ENCODE results near the gene TMEM218.

GRCh38 chr11:125071435-125071834 lies 40.0 kb downstream of the TMEM218 start:
- TF ChIP-seq, protein P1, sequence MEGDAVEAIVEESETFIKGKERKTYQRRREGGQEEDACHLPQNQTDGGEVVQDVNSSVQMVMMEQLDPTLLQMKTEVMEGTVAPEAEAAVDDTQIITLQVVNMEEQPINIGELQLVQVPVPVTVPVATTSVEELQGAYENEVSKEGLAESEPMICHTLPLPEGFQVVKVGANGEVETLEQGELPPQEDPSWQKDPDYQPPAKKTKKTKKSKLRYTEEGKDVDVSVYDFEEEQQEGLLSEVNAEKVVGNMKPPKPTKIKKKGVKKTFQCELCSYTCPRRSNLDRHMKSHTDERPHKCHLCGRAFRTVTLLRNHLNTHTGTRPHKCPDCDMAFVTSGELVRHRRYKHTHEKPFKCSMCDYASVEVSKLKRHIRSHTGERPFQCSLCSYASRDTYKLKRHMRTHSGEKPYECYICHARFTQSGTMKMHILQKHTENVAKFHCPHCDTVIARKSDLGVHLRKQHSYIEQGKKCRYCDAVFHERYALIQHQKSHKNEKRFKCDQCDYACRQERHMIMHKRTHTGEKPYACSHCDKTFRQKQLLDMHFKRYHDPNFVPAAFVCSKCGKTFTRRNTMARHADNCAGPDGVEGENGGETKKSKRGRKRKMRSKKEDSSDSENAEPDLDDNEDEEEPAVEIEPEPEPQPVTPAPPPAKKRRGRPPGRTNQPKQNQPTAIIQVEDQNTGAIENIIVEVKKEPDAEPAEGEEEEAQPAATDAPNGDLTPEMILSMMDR (IDR thresholded peaks at IDR 0.05), result no peak
- TF ChIP-seq POLR2A (IDR thresholded peaks at IDR 0.05), result no peak
